ENCODE results near the gene GRK5. TPM values are rescaled to one million over a fixed set of nuclear protein-coding genes. Genes with fewer than 3 reads are reported as not detected.

The GRK5 gene
- total RNA-seq, 1 experiment from 2014 or later, result 1.2 TPM

GRCh38 chr10:119409385-119409784, 202.0 kb downstream of the GRK5 start:
- no peak overlapping the region for H3K4me3 ChIP-seq (ENCODE audit: insufficient read depth, low read depth, low read length)
- no peaks in the 10 kb centered on the region for H3K36me3 ChIP-seq (replicated peaks; ENCODE audit: control insufficient read depth, insufficient read depth, low read length)
- H3K27me3 ChIP-seq (ENCODE audit: control insufficient read depth, insufficient read depth, low read length), result no peaks in the 10 kb centered on the region
- DNase-seq, result no peak

- H3K36me3 ChIP-seq (replicated peaks; ENCODE audit: control insufficient read depth, insufficient read depth, low read length), result no peaks in the 10 kb centered on the region
- no peaks in the 10 kb centered on the region for H3K27me3 ChIP-seq (ENCODE audit: control insufficient read depth, insufficient read depth, low read length)
- DNase-seq, result no peak
- H3K4me3 ChIP-seq (ENCODE audit: insufficient read depth, low read depth, low read length), result no peak overlapping the region
These were observed 202.5 kb downstream of the GRK5 start for GRCh38 chr10:119409906-119410305.

- H3K36me3 ChIP-seq (replicated peaks; ENCODE audit: control insufficient read depth, insufficient read depth, low read length), result no peaks in the 10 kb centered on the region
- no peaks in the 10 kb centered on the region for H3K27me3 ChIP-seq (ENCODE audit: control insufficient read depth, insufficient read depth, low read length)
- no peak for DNase-seq
- H3K4me3 ChIP-seq (ENCODE audit: insufficient read depth, low read depth, low read length), result no peak overlapping the region
These were observed 203.2 kb downstream of the GRK5 start for GRCh38 chr10:119410361-119411116.

GRCh38 chr10:119412244-119413092, 205.1 kb downstream of the GRK5 start:
- DNase-seq, result no peak

GRCh38 chr10:119413093-119413453, 205.7 kb downstream of the GRK5 start:
- no peaks in the 10 kb centered on the region for H3K27me3 ChIP-seq (ENCODE audit: control insufficient read depth, insufficient read depth, low read length)
- H3K4me3 ChIP-seq (ENCODE audit: insufficient read depth, low read depth, low read length), result no peak overlapping the region
- no peaks in the 10 kb centered on the region for H3K36me3 ChIP-seq (replicated peaks; ENCODE audit: control insufficient read depth, insufficient read depth, low read length)
- DNase-seq, result no peak

More at GRCh38 chr10:119412244-119413092, 205.1 kb downstream of the GRK5 start:
- Histone ChIP-seq H3K36me3 (replicated peaks; ENCODE audit: control insufficient read depth, insufficient read depth, low read length) (no peaks in the 10 kb centered on the region), H3K4me3 (ENCODE audit: insufficient read depth, low read depth, low read length) (no peak overlapping the region), H3K27me3 (ENCODE audit: control insufficient read depth, insufficient read depth, low read length) (no peaks in the 10 kb centered on the region)

GRCh38 chr10:119413471-119414080, 206.2 kb downstream of the GRK5 start:
- H3K36me3 ChIP-seq (replicated peaks; ENCODE audit: control insufficient read depth, insufficient read depth, low read length), result no peaks in the 10 kb centered on the region
- H3K4me3 ChIP-seq (ENCODE audit: insufficient read depth, low read depth, low read length), result no peak overlapping the region
- H3K27me3 ChIP-seq (ENCODE audit: control insufficient read depth, insufficient read depth, low read length), result no peaks in the 10 kb centered on the region
- DNase-seq, result peak; percentile 77

- no peaks in the 10 kb centered on the region for H3K36me3 ChIP-seq (replicated peaks; ENCODE audit: control insufficient read depth, insufficient read depth, low read length)
- no peaks in the 10 kb centered on the region for H3K27me3 ChIP-seq (ENCODE audit: control insufficient read depth, insufficient read depth, low read length)
- no peak overlapping the region for H3K4me3 ChIP-seq (ENCODE audit: insufficient read depth, low read depth, low read length)
- no peak for DNase-seq
These were observed 206.8 kb downstream of the GRK5 start for GRCh38 chr10:119414081-119414611.

- Histone ChIP-seq H3K27me3 (ENCODE audit: control insufficient read depth, insufficient read depth, low read length) (no peaks in the 10 kb centered on the region), H3K36me3 (replicated peaks; ENCODE audit: control insufficient read depth, insufficient read depth, low read length) (no peaks in the 10 kb centered on the region), H3K4me3 (ENCODE audit: insufficient read depth, low read depth, low read length) (no peak overlapping the region)
- no peak for DNase-seq
These were observed 207.8 kb downstream of the GRK5 start for GRCh38 chr10:119415121-119415520.

GRCh38 chr10:119415536-119416503, 208.4 kb downstream of the GRK5 start:
- Histone ChIP-seq H3K36me3 (replicated peaks; ENCODE audit: control insufficient read depth, insufficient read depth, low read length) (no peaks in the 10 kb centered on the region), H3K27me3 (ENCODE audit: control insufficient read depth, insufficient read depth, low read length) (no peaks in the 10 kb centered on the region), H3K4me3 (ENCODE audit: insufficient read depth, low read depth, low read length) (no peak overlapping the region)
- DNase-seq, result no peak

- DNase-seq, result peak; percentile 95
- Histone ChIP-seq H3K4me3 (ENCODE audit: insufficient read depth, low read depth, low read length) (no peak overlapping the region), H3K36me3 (replicated peaks; ENCODE audit: control insufficient read depth, insufficient read depth, low read length) (no peaks in the 10 kb centered on the region), H3K27me3 (ENCODE audit: control insufficient read depth, insufficient read depth, low read length) (no peaks in the 10 kb centered on the region)
These were observed 209.5 kb downstream of the GRK5 start for GRCh38 chr10:119416855-119417254.

- Histone ChIP-seq H3K4me3 (ENCODE audit: insufficient read depth, low read depth, low read length) (no peak overlapping the region), H3K36me3 (replicated peaks; ENCODE audit: control insufficient read depth, insufficient read depth, low read length) (no peaks in the 10 kb centered on the region), H3K27me3 (ENCODE audit: control insufficient read depth, insufficient read depth, low read length) (no peaks in the 10 kb centered on the region)
- DNase-seq, result no peak
These were observed 210.5 kb downstream of the GRK5 start for GRCh38 chr10:119417852-119418251.

GRCh38 chr10:119418362-119418761, 211.0 kb downstream of the GRK5 start:
- Histone ChIP-seq H3K4me3 (ENCODE audit: insufficient read depth, low read depth, low read length) (no peak overlapping the region), H3K36me3 (replicated peaks; ENCODE audit: control insufficient read depth, insufficient read depth, low read length) (no peaks in the 10 kb centered on the region), H3K27me3 (ENCODE audit: control insufficient read depth, insufficient read depth, low read length) (no peaks in the 10 kb centered on the region)
- no peak for DNase-seq

- no peak for DNase-seq
- Histone ChIP-seq H3K4me3 (ENCODE audit: insufficient read depth, low read depth, low read length) (no peak overlapping the region), H3K27me3 (ENCODE audit: control insufficient read depth, insufficient read depth, low read length) (no peaks in the 10 kb centered on the region), H3K36me3 (replicated peaks; ENCODE audit: control insufficient read depth, insufficient read depth, low read length) (no peaks in the 10 kb centered on the region)
These were observed 212.6 kb downstream of the GRK5 start for GRCh38 chr10:119419931-119420330.

Measured in H7 (cell line).